Ureter (tissue), 1 donor: ENCODE data around the gene ARHGAP18. TPM values are rescaled to one million over a fixed set of nuclear protein-coding genes. Genes with fewer than 3 reads are reported as not detected.

Experiments
- total RNA-seq: library from RNA; stranded (reverse); gene quantifications from one replicate; pipeline ENCODE4 v1.2.4, GENCODE V29; 2023
- donor health status: DM: yes; HTN: yes; CAD: no.

ARHGAP18 gene
- total RNA-seq, 1 donor from 2014 or later = 15.6 TPM

Other genes starting within 250 kb of the ARHGAP18 start
- not detected for gene TMEM244, start 151.1 kb upstream of the ARHGAP18 start, total RNA-seq